NCI-H1436 (cell line): ENCODE measurements around the gene ATP6V1C2.
"Not testable (repeated sequence)": the region's sequence is repeated elsewhere in the genome, so short reads cannot be mapped to it uniquely, and the experiment has no call there.

ENCODE experiments used
- DNase-seq: peaks from one replicate; lab custom pipeline; 2025; lab: John Stamatoyannopoulos, UW

The ATP6V1C2 gene

GRCh38 chr2:10813163-10814138 lies 92.0 kb downstream of the ATP6V1C2 start:
- DNase-seq = not testable (repeated sequence)

DNA sequence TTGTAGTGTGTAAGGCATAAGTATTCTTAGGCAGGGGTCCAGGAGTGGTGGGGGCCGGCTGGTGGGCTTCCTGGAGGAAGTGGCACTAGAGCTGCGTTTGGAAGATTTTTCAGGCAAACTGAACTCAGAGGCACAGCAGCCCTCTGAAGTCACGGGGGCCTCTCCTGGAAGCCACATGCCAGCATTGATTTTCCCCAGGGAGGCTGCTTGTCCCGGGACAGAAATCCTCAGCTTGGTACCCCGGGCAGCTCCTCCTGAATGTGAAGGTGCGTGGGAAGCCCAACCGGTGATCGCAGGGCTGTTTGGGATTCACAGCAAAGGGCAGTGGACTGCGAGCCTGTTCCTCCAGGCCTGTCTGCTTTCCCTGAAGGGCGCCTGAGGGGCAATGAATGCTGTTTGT lies 92.7 kb downstream of the ATP6V1C2 start:
- DNase-seq = no peak

- DNase-seq = no peak
These were observed 93.3 kb downstream of the ATP6V1C2 start for GRCh38 chr2:10814571-10815331.

DNA sequence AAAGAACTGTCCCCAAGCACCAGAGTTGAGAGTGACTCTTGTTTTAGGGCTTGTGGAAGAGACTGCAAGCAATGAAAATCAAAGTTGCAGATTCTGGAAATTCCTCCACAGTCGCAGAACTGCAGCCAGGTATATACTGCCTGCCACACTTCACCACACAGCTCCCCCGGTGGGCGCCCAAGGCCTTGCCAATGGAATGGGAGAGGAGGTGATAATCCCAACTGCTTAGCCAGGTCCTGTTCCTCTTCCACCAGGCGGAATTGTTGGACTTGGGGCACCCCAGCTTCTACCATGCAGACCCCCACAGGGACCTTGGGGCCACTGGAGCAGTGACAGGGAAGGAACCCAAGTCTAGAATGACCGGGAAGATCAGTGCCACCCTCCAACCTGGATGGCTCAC lies 96.0 kb downstream of the ATP6V1C2 start:
- no peak for DNase-seq

- DNase-seq = not testable (repeated sequence)
These were observed 96.9 kb downstream of the ATP6V1C2 start for GRCh38 chr2:10818305-10818704.

GRCh38 chr2:10818984-10819383 lies 97.6 kb downstream of the ATP6V1C2 start:
- no peak for DNase-seq

DNA sequence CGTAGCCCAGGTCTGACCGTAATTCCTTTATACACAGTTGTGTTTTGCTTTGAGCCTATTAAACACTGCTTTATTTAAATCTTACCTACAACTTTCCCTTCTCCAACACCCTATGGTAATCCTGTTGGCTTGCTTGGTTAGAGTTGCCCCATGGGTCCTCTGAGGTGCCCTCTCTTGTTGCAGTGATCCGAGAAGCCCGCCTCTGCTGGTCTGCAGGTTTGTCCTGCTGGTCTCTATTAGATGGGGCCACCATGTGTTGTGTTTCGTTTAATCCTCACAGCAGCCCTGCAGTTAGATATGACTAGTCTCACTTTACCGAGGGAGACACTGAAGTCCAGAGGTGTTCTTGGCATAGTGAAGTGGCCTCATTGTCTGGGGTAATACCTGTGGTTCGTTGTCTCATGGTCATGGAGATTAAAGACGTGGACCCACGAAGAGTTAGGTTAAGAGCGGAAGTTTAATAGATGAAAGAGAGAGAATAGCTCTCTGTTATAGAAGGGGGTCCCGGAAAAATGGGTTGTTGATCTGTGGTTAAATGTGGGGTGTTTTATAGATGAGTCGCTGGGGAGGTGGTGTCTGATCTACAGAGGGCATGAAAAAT lies 98.4 kb downstream of the ATP6V1C2 start:
- no peak for DNase-seq

- no peak for DNase-seq
These were observed 99.1 kb downstream of the ATP6V1C2 start for GRCh38 chr2:10820562-10820961.

DNA sequence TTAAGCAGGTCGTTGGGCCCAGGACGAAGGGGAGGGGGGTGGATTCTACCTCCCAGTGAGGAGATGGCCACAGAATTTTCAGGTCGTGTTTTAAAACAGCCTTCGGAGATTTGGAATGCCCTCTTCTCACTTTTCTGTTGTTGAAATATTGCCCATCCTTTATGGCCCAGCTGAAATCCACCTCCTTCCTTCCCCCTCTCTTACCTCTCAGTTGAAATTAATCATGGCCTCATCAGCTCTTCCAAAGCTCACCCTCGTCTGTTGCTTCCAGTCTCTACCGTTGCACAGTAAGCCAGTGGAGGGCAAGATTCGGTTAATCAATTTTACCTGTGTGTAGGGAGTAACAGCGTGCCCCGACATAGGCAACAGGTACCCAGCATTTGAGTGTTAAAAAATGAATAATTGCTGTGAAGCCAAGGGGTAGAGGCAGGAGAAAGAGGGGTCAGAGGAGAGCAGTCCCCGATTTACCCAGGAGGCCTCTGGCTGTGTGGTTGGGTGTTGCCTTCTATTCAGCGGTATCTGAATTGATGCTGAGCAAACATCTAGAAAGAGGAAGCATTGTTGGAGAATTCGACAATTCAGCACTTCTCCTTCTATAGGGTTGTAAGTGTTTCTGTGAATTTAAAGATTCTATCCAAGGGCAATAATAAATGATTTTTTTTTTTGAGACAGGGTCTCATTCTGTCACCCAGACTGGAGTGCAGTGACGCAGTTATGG lies 99.7 kb downstream of the ATP6V1C2 start:
- no peak for DNase-seq

GRCh38 chr2:10824191-10824590 lies 102.8 kb downstream of the ATP6V1C2 start:
- DNase-seq = no peak

DNA sequence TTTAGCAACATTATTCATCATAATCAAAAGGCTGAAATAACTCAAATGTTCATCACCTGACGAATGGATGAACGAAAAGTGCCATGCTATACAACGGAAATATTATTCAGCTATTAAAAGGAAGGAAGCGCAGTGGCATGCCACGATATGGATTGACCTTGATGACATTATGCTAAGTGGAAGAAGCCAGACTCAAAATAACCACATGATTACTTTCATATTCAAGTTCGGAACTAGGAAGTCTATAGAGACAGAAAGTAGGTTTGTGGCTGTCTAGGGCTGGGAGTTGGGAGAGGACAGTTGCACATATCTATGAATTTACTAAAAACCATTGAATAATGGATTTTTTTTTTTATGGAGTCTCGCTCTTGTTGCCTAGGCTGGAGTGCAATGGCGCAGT lies 104.6 kb downstream of the ATP6V1C2 start:
- no peak for DNase-seq

- DNase-seq = no peak
These were observed 105.2 kb downstream of the ATP6V1C2 start for GRCh38 chr2:10826625-10827024.

- no peak for DNase-seq
These were observed 106.9 kb downstream of the ATP6V1C2 start for GRCh38 chr2:10828346-10828745.

DNA sequence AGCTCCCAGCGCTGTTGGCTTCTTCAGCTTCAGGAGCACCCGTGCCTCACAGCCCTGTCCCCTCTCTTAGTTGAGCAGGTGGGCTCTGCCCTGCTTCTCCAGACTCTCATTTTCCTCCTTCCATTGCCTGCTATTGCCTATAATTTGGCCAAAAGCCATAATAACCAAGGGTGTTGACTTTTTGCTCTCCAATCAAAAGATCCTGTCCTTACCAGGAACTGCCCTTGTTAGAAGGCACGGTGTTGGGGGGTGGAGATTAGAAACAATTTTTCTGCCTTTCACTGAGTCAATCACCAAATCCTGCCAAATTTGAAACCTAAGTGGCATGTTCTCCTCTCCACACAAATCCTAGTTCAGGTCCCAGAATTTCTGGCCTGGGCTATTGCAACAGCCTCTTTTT lies 107.9 kb downstream of the ATP6V1C2 start:
- no peak for DNase-seq

DNA sequence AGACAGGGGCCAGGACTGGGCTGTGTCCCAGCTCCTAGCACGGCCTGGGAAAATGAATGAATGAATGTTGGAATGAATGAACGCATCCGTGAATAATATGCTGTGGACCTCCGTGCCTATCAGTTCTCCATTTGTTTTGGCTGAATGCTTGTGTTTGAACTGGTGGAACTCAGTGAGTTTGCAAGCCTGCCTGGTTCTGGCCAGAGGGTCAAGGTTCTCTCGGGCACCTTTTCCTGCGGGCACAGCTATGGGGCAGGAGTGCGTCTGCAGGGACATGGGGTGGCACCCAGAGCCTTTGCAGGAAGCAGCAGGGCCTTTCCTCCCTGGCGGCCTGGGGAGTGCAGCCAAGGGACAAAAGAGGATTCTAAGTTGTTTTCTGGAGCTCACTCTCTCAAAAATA lies 108.8 kb downstream of the ATP6V1C2 start:
- DNase-seq = no peak

DNA sequence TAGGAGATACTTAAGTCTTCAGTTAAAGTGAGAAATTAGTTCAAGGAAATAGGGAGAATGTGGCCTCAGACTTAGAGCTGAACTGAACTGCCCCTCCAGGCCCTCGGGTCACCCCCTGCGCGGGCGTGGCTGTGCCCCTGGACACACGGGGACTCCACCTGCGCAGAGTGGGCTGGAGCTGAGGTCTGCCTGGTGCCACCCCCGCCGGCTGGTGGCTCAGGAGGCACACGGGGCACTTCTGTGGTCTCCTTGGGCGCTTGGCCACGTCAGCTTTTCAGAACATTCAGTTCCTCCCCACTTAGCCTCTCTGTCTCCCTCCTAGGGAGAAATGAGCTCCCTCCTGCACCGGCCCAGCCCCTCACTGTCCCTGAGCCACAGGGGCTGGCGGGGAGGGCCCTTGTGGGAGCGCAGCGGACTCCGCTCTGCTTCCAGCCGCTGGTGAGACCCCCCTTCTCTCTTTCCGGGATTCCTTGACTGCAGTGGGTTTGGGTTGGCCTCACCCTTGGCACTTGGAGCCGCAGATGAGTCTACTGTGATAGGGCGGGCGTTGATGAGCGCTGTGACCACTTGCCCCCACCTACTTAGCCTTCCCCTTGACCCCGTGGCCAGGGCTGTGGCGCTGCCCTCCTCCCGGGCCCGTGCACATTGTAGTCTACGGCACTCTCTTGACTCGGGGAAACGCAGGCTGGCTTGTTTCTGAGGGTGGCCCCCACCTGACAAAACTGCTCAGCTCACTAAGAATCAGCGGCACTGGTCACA lies 109.4 kb downstream of the ATP6V1C2 start:
- DNase-seq = no peak

- DNase-seq = no peak
These were observed 110.1 kb downstream of the ATP6V1C2 start for GRCh38 chr2:10831400-10831985.

- DNase-seq = peak; percentile 77
These were observed 110.9 kb downstream of the ATP6V1C2 start for GRCh38 chr2:10832203-10832936.

GRCh38 chr2:10833021-10833420 lies 111.6 kb downstream of the ATP6V1C2 start:
- no peak for DNase-seq

DNA sequence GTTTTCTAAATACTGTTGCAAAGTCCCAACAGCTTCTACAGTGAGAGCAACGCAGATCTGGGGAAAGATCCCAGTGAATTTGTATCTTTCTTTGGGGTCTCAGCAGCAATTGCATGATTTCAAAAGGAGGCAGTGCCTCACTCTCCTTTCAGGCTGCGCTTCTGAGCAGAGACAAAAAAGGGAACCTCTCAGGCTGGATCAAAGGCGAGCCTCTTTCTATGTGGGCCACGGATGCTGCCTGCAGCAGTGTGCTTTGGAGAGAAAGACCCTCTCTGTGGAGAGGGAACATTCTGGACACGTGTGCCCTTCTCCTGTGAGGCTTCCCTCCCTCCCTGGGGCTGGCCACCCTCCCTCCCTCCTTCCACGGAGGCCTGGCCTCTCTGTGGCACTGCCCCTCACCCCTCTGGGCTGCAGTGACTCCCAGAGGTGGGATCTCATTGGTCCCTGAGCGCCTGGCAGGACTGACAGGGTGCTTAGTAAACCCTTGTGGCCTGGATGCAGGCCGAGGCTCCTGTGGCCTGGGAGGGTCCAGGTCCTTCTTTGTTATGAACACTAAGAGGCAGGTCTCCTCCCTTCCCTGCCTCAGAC lies 112.7 kb downstream of the ATP6V1C2 start:
- DNase-seq = no peak
